Thoracic aorta (tissue), 2 donors: ENCODE measurements around the gene RFC1. TPM values are rescaled to one million over a fixed set of nuclear protein-coding genes. Genes with fewer than 3 reads are reported as not detected.
A peak's percentile ranks its signal among the peaks of the same experiment; 100 is the strongest.
"Not testable (repeated sequence)": the region's sequence is repeated elsewhere in the genome, so short reads cannot be mapped to it uniquely, and the experiment has no call there.

ENCODE experiments used
- ATAC-seq: fragments of 150-250 bp; one replicate; pipeline ENCODE4 v1.8.0; 2017; ENCODE audit warnings: low read depth; ENCODE audit not compliant: insufficient number of reproducible peaks, low FRiP score
- DNase-seq: peaks from one replicate; pipeline ENCODE4 v3.0.0-alpha.2; 2020; ENCODE audit warnings: low spot score
- H3K27ac ChIP-seq, 2 donors: fragments of 200-600 bp; sonication (generic); 1 replicate in 1 of 2; 2 replicates in 1 of 2; pipeline ENCODE4 v1.5.1; 2016; ENCODE audit warnings: mild to moderate bottlenecking in 2 of 2, moderate library complexity in 2 of 2
- H3K27me3 ChIP-seq: fragments of 200-600 bp; sonication (generic); replicated peaks from 2 replicates; pipeline ENCODE4 v1.6.0; 2016; ENCODE audit warnings: mild to moderate bottlenecking; ENCODE audit not compliant: insufficient read depth
- H3K36me3 ChIP-seq: fragments of 200-600 bp; sonication (generic); one replicate; pipeline ENCODE4 v1.5.1; 2016
- H3K4me1 ChIP-seq, 2 donors: fragments of 200-600 bp; sonication (generic); 1 replicate in 1 of 2; 2 replicates in 1 of 2; pipeline versions ENCODE4 v1.5.1 to v1.6.0; 2016; ENCODE audit warnings: low read depth in 2 of 2, mild to moderate bottlenecking in 1 of 2; ENCODE audit not compliant: control insufficient read depth in 1 of 2
- H3K4me3 ChIP-seq: fragments of 200-600 bp; sonication (generic); 2 replicates; pipeline ENCODE4 v1.5.1; 2016; ENCODE audit warnings: mild to moderate bottlenecking
- H3K9me3 ChIP-seq: fragments of 200-600 bp; sonication (generic); 2 replicates; pipeline ENCODE4 v1.5.1; 2016
- CTCF ChIP-seq: fragments of 200-600 bp; sonication (generic); IDR thresholded peaks from one replicate; pipeline ENCODE4 v1.5.1; 2019; ENCODE audit warnings: antibody characterized with exemption
- total RNA-seq, 2 donors: library from RNA; depleted of rRNA; stranded (reverse); fragments of >200 nt; gene quantifications; one replicate each; pipeline versions ENCODE4 v1.1.0 to v1.2.3, GENCODE V29; 2016

RFC1 gene
- total RNA-seq, 2 donors from 2014 or later, result 36.2 to 38.6 TPM

DNA sequence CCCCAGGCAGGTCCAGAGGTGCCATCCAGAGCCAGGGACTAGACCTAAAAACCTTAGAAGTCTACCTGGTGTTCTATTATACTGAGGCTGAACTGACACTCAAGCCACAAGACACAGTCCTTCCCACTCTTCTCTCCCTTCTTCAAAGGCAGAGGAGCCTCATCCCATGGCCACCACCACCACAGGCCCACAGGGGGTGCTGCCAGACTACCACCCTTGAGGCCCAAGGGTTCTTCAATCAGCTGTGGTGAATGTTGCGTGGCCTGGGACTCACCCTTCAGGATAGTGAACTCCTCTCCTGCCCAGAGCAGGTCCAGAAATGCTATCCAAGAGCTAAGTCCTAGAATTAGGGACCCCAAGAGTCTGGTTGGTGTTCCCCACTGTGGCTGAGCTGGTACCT lies 17.5 kb upstream of the RFC1 start:
- ATAC-seq (no peak), DNase-seq (no peak)
- H3K27me3 ChIP-seq, result no peaks in the 10 kb centered on the region
- H3K9me3 ChIP-seq, result no peaks in the 10 kb centered on the region
- H3K4me3 ChIP-seq, result no peak overlapping the region
- no peak overlapping the region for H3K27ac ChIP-seq
- no peaks in the 10 kb centered on the region for H3K36me3 ChIP-seq
- H3K4me1 ChIP-seq, result no peaks in the 10 kb centered on the region
- TF ChIP-seq CTCF, result no peak

- Histone ChIP-seq H3K36me3 (no peaks in the 10 kb centered on the region), H3K27ac (no peak overlapping the region), H3K4me1 (no peaks in the 10 kb centered on the region), H3K27me3 (no peaks in the 10 kb centered on the region), H3K9me3 (no peaks in the 10 kb centered on the region), H3K4me3 (no peak overlapping the region)
- DNase-seq (no peak), ATAC-seq (no peak)
- TF ChIP-seq CTCF, result no peak
Observed at GRCh38 chr4:39375478-39375877, 9.3 kb upstream of the RFC1 start.

DNA sequence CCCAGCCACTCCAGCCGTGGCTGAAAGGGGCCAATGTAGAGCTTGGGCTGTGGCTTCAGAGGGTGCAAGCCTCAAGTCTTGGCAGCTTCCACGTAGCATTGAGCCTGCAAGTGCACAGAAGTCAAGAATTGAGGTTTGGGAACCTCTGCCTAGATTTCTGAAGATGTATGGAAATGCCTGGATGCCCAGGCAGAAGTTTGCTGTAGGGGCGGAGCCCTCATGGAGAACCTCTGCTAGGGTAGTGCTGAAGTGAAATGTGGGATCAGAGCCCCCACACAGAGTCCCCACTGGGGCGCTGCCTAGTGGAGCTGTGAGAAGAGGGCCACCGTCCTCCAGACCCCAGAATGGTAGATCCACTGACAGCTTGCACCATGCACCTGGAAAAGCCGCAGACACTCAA lies 5.0 kb upstream of the RFC1 start:
- H3K36me3 ChIP-seq, H3K27ac ChIP-seq, H3K27me3 ChIP-seq, H3K4me1 ChIP-seq, H3K4me3 ChIP-seq, DNase-seq, ATAC-seq, H3K9me3 ChIP-seq: not testable (repeated sequence)

GRCh38 chr4:39369301-39369700 lies 3.1 kb upstream of the RFC1 start:
- H3K27ac ChIP-seq, result no peak overlapping the region
- no peaks in the 10 kb centered on the region for H3K9me3 ChIP-seq
- peaks cover 12 to 13% of the 10 kb centered on the region in 2 donors for H3K4me1 ChIP-seq
- no peaks in the 10 kb centered on the region for H3K36me3 ChIP-seq
- H3K4me3 ChIP-seq, result no peak overlapping the region
- no peak for TF ChIP-seq CTCF
- no peaks in the 10 kb centered on the region for H3K27me3 ChIP-seq
- ATAC-seq (no peak), DNase-seq (no peak)

DNA sequence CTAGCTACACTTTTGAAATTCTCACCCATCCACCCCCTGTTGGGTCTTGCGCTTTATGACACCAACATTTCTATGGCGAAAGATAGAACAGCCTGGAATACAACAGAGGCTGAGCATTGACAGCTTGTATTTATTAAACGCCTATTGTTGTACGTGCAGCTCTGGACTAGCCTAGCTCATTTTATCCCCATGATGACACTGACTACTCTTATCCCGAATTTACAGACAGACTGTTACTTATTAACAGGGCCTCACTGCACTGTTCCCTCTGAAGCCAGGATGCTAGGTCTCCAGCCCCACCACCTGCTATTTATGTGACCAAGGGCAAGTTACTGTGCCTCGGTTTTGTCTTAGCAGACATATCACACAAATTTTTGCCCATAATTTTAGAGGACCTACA lies 1.0 kb upstream of the RFC1 start:
- no peak for TF ChIP-seq CTCF
- Histone ChIP-seq H3K9me3 (no peaks in the 10 kb centered on the region), H3K27me3 (no peaks in the 10 kb centered on the region), H3K27ac (no peak overlapping the region), H3K36me3 (no peaks in the 10 kb centered on the region), H3K4me3 (no peak overlapping the region), H3K4me1 (peaks cover 13 to 20% of the 10 kb centered on the region in 2 donors)
- DNase-seq (no peak), ATAC-seq (no peak)

- Histone ChIP-seq H3K27ac (peak overlapping the region in 1 of 2 donors; percentile 88), H3K27me3 (no peaks in the 10 kb centered on the region), H3K9me3 (no peaks in the 10 kb centered on the region), H3K36me3 (no peaks in the 10 kb centered on the region), H3K4me3 (peak overlapping the region; percentile 100), H3K4me1 (peaks cover 13 to 20% of the 10 kb centered on the region in 2 donors)
- DNase-seq (no peak), ATAC-seq (no peak)
- TF ChIP-seq CTCF, result no peak
Observed at GRCh38 chr4:39365360-39365759, 802 bp downstream of the RFC1 start.
